Suprapubic skin (tissue), 4 donors: Measurements from ENCODE around the gene HIVEP2.

Source experiments
- CTCF ChIP-seq, 2 donors: fragments of 200-600 bp in 1 of 2; fragments of 450-650 bp in 1 of 2; sonication (generic) in 1 of 2; IDR thresholded peaks; one replicate each; pipeline ENCODE4 v1.5.1; 2016 to 2019; ENCODE audit warnings: antibody characterized with exemption in 2 of 2, mild to moderate bottlenecking in 1 of 2, moderate library complexity in 1 of 2
- EP300 ChIP-seq: sonication (generic); formaldehyde crosslinking; IDR thresholded peaks from one replicate; pipeline ENCODE4 v1.6.1; 2017; ENCODE audit warnings: antibody characterized with exemption
- POLR2A ChIP-seq, 2 donors: fragments of 450-650 bp; IDR thresholded peaks; one replicate each; pipeline ENCODE4 v1.6.1; 2017; ENCODE audit warnings: antibody characterized with exemption in 2 of 2, mild to moderate bottlenecking in 2 of 2, moderate library complexity in 2 of 2
- POLR2AphosphoS5 ChIP-seq, 3 donors: sonication (generic); formaldehyde crosslinking; IDR thresholded peaks; one replicate each; pipeline ENCODE4 v1.6.1; 2017; ENCODE audit warnings: antibody characterized with exemption in 3 of 3

- TF ChIP-seq CTCF (IDR thresholded peaks at IDR 0.05): no peak
- no peak for TF ChIP-seq POLR2AphosphoS5 (IDR thresholded peaks at IDR 0.05)
- no peak for TF ChIP-seq POLR2A (IDR thresholded peaks at IDR 0.05)
- TF ChIP-seq EP300: no peak
Measured at GRCh38 chr6:142804490-142804889, 140.5 kb downstream of the HIVEP2 start.
